Fibroblast of skin of scalp (primary cell): ENCODE measurements around the gene IGFBP3.

ENCODE experiments used
- DNase-seq: peaks from one replicate; pipeline ENCODE4 v3.0.0-alpha.2; 2013

The IGFBP3 gene

DNA sequence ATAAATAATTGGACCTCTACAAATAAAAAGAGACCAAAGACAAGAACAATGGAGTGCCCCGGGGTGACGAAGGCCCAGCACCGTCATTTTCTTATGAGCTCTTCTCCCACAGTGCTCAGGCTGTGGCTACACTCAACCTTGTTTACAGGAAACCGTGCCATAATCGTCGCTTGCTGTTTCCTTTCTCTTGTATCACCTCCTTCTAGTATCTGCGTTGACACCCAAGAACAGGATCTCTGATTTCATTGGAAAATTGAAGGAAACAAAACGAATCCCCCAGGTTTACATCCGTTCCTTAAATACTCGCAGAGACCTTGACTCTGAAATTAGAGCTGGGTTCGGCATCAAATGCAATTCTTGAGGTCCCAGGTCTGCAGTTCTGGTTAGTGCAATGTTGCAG, 1.7 kb upstream of the IGFBP3 start:
- no peak for DNase-seq

GRCh38 chr7:45921699-45922519, 837 bp upstream of the IGFBP3 start:
- peak; percentile 86 for DNase-seq

DNA sequence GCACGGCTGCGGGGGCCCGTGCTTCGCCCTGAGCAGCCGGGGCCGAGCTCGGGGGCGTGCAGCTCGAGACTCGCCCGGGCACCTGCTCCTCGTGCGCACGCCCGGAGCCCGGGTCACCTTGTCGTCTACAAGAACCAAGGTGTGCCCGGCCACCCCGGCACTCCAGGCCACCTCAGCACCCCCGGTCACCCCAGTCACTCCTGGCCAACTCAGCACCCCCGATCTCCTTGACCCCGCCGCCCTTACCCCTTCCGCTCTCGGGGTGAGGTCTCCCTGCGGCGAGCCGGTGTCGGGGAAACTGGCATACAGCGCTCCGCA, 268 bp upstream of the IGFBP3 start:
- DNase-seq, result no peak

DNA sequence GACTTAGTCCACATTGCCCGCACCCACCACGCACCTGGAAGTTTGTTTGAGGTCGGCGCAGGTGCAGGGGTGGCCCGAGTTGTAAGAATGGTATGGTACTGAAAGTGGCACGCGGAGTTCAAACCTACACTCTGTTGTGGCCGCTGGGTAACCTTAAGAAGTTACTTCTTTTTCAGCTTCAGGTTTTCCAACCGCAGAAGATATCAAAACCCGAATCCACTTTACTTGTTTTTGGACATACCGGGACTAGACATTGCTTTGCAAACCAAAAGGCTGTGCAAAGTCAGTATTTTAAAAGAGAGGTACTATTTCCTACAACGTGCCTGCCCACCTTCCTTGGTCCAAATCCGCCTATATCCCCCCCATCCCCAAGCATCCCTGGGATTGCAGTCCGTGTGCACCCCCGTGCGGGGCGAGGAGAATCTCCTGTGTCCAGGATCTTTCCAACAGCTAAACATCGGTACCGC, 1.0 kb downstream of the IGFBP3 start:
- DNase-seq, result no peak

DNA sequence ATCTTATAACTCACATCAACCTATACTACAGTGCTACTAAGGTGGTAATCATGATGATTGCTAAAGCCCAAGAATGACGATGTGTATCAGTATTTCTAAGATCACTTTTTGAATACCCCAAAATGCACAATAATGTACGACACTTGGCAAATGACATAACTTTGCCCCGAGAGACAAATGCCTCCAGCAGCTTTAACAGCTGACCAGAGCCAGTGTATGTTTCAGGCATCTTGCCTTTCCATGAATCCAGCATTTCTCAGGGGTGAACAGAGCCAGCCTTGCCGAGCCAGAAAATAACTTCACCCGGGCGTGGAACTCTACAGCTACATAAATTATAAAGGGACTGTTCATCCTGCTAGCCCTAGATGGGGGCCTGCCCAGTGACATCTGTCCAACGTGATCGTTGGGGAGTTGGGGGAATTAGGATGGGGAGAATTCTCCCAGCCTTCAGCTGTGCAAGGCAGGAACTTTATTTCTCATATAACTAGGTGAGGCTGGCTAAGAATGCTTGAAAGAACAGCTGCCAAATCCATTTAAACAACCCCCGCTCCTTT, 1.8 kb downstream of the IGFBP3 start:
- no peak for DNase-seq

- no peak for DNase-seq
Measured at GRCh38 chr7:45918556-45918955, 2.5 kb downstream of the IGFBP3 start.

DNA sequence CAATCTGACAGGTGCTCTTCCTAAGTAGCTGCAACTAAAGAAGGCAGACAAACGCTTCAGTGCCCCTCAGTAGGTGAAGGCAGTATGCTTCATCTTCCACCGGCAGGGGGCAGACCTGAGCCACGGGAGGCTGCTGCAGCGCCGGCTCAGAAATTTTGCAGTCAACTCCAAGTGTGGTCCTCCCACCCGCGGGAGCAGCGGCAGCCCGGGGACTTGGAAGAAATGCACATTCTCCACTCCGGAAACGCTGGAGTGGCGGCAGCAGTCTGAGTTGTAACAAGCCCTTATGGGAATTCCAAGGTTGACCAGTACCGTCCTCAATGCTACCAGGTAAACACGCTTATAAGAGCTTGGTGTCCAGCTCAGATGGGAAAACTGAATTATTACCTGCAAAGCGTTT, 3.4 kb downstream of the IGFBP3 start:
- peak; percentile 82 for DNase-seq

GRCh38 chr7:45917064-45917463, 4.0 kb downstream of the IGFBP3 start:
- DNase-seq, result no peak

DNA sequence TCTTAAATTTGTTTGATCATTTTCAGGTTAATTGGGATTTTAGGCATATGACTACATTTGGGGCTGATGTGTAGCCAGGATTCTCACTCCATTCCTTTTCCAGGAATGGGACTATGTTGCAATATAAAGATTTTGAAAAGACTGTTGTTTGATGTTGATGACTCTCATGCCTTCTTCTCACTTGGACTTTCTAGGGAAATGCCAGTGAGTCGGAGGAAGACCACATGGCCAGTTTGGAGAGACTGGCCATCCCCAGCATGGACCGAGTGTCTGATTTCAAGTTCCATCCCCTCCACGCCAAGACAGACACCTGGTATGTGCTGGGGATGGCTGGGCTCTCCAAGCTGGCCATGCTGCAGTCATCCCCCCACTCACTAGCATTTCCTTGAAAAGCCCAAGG, 5.5 kb downstream of the IGFBP3 start:
- peak; percentile 29 for DNase-seq

- no peak for DNase-seq
Measured at GRCh38 chr7:45914911-45915310, 6.2 kb downstream of the IGFBP3 start.

DNA sequence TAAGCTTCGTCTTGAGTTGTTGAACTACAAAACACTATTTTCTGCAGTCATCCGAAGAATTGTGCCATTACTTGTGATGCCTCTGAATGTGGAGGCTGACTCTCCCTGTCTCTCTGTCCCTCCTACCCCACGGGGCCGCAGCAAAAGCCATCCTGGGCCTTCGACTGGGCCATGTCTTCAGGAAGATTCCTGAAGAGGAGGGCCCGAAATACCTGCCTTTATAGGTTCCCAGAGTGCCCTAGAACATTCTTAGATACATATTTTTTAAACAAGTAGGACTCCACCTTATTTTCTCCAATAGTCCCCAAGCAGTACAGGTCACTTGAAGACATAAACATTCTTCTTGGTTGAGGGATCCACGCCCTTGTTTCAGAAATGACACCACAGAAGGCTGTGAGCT, 8.1 kb downstream of the IGFBP3 start:
- no peak for DNase-seq

DNA sequence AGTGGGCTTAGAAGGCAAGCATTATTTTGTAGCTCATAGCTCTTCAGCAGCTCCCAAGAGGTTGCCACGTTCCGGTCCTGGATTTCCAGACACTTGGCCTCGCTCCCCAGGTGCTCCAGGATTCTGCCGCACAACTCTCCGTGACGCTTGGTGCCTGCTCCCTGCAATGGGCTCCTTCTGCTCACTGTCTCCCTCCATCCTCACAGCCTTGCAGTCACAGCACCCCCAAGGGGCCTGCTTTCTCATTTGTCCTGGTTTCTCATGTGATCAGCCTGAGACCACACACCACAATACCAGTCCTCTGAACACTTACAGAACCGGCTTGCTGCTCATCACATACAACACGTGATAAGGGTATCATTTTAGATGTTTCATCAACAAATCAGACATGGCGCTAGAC, 9.8 kb downstream of the IGFBP3 start:
- peak; percentile 24 for DNase-seq

- DNase-seq, result no peak
Measured at GRCh38 chr7:45910855-45911254, 10.2 kb downstream of the IGFBP3 start.

- DNase-seq, result no peak
Measured at GRCh38 chr7:45909561-45909960, 11.5 kb downstream of the IGFBP3 start.

DNA sequence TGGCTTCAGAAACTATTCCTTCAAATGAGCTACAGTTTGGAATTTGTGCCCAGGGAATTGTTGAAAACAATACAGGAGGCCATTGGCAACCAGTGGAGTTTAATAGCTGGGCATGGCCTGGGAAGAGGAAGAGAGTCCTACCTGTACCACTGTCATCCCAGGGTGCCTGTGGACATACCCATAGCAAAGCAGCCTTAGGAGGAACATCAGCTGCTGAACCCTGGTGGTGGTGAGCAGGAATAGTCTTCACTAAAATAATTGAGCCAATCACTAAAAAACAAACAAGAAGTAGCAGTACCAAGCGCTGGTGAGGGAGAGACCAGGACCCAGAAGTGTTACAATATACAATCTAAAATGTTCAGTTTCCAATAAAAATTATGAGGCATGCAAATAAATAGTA, 18.3 kb downstream of the IGFBP3 start:
- no peak for DNase-seq

- no peak for DNase-seq
Measured at GRCh38 chr7:45901566-45901965, 19.5 kb downstream of the IGFBP3 start.

DNA sequence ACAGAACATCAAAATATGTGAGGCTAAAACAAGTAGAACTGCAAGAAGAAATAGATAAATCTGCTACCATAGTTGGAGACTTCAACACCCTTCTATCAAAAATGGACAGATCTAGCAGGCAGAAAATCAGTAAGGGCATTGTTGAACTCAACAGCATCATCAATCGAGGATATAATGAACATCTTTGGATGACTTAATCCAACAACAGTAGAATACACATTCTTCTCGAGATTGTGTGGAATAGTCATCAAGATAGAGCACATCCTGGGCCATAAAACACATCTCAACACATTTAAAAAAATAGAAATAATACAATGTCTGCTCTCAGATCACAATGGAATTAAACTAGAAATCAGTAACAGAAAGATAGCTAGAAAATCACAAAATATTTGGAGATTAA, 22.9 kb downstream of the IGFBP3 start:
- DNase-seq, result peak; percentile 47

GRCh38 chr7:45897042-45897690, 23.9 kb downstream of the IGFBP3 start:
- DNase-seq, result peak; percentile 87

- no peak for DNase-seq
Measured at GRCh38 chr7:45894665-45895062, 26.4 kb downstream of the IGFBP3 start.

GRCh38 chr7:45893996-45894664, 26.9 kb downstream of the IGFBP3 start:
- DNase-seq, result no peak

GRCh38 chr7:45893374-45893995, 27.6 kb downstream of the IGFBP3 start:
- DNase-seq, result no peak

DNA sequence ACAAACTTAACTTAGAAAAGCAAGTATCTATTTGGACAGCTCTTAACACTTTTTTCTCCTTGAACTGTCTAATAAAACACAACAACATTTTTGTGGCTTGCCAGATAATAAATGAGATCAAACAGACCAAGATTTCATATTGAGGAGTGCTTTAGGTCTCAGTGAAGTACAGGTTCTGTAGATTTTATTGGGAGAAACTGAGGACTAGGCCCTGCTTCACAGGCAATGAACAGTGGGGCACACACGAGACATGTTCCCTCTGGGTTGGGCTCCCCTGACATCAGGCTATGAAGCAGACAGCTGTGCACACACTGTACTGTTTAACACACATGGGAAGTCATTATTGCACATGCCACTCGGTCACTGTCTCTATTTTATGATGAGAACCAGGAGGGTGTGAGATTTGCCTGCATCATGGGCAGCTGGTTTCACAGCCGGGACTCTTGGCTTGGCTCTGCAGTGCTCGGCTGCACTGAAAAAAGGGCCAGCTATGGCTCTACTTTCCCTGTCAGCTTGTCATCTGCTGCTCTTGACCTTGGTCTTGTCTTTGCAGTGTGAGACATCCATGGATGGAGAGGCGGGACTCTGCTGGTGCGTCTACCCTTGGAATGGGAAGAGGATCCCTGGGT, 28.6 kb downstream of the IGFBP3 start:
- DNase-seq, result no peak
